HFFc6 (cell line): Measurements from ENCODE around the gene RNASE12. TPM values are rescaled to one million over a fixed set of nuclear protein-coding genes. Genes with fewer than 3 reads are reported as not detected.

Experiments used
- DNase-seq: peaks from one replicate; pipeline ENCODE4 v3.0.0-alpha.2; 2018
- H3K27ac Mint-ChIP-seq: 2 replicates; pipeline ENCODE4 v1.8.0; 2020; ENCODE audit warnings: mild to moderate bottlenecking, mixed read lengths
- H3K27me3 Mint-ChIP-seq: 2 replicates; pipeline ENCODE4 v1.8.0; 2021; ENCODE audit warnings: mild to moderate bottlenecking, moderate library complexity, mixed read lengths; ENCODE audit not compliant: insufficient read depth
- H3K36me3 Mint-ChIP-seq: 2 replicates; pipeline ENCODE4 v1.8.0; 2021; ENCODE audit warnings: low read depth, mixed read lengths
- H3K4me1 Mint-ChIP-seq: 2 replicates; pipeline ENCODE4 v1.8.0; 2020; ENCODE audit warnings: low read depth, mixed read lengths
- H3K4me3 Mint-ChIP-seq: 2 replicates; pipeline ENCODE4 v1.8.0; 2020; ENCODE audit warnings: mild to moderate bottlenecking, moderate library complexity, mixed read lengths
- H3K9me3 Mint-ChIP-seq: 2 replicates; pipeline ENCODE4 v1.8.0; 2020; ENCODE audit warnings: mild to moderate bottlenecking, mixed read lengths
- CTCF ChIP-seq: fragments of 200-600 bp; sonication (generic); IDR thresholded peaks from 2 replicates; pipeline ENCODE4 v1.5.0; 2021; ENCODE audit warnings: antibody characterized with exemption, mild to moderate bottlenecking
- total RNA-seq, 6 experiments: library from RNA; stranded (reverse); fragmentation: NEBNext Ultra II Directional; extraction: Animal tissue kit (Norgen Biotek cat#: 25700); gene quantifications; 2 replicates in 1 of 6; 3 replicates in 5 of 6; pipeline ENCODE4 v1.2.3, GENCODE V29; 2021

The RNASE12 gene
- total RNA-seq, 6 experiments from 2014 or later: not detected

- Mint-ChIP-seq H3K27me3 (peaks cover 9% of the 10 kb centered on the region), H3K4me1 (peaks cover 15% of the 10 kb centered on the region; the same call in 1 of the 2 replicates), H3K36me3 (no peaks in the 10 kb centered on the region), H3K9me3 (no peaks in the 10 kb centered on the region), H3K27ac (no peak overlapping the region), H3K4me3 (no peak overlapping the region)
- no peak for TF ChIP-seq CTCF
- no peak for DNase-seq
Observed at GRCh38 chr14:20617138-20618003, 26.2 kb upstream of the RNASE12 start.

GRCh38 chr14:20615996-20616395, 24.8 kb upstream of the RNASE12 start:
- Mint-ChIP-seq H3K4me3 (no peak overlapping the region; the same call in 1 of the 2 replicates), H3K4me1 (peaks cover 15% of the 10 kb centered on the region; the same call in 1 of the 2 replicates), H3K9me3 (no peaks in the 10 kb centered on the region), H3K27me3 (peaks cover 2% of the 10 kb centered on the region), H3K36me3 (no peaks in the 10 kb centered on the region), H3K27ac (no peak overlapping the region)
- TF ChIP-seq CTCF: no peak
- DNase-seq: no peak

- Mint-ChIP-seq H3K36me3 (no peaks in the 10 kb centered on the region), H3K27me3 (no peaks in the 10 kb centered on the region), H3K9me3 (no peaks in the 10 kb centered on the region), H3K27ac (no peak overlapping the region), H3K4me3 (no peak overlapping the region), H3K4me1 (peaks cover 15% of the 10 kb centered on the region; the same call in 1 of the 2 replicates)
- no peak for DNase-seq
- no peak for TF ChIP-seq CTCF
Observed at GRCh38 chr14:20614038-20614840, 23.1 kb upstream of the RNASE12 start.

GRCh38 chr14:20613094-20614037, 22.2 kb upstream of the RNASE12 start:
- H3K36me3 Mint-ChIP-seq: no peaks in the 10 kb centered on the region
- DNase-seq: peak; percentile 100
- no peak overlapping the region for H3K4me3 Mint-ChIP-seq
- no peaks in the 10 kb centered on the region for H3K9me3 Mint-ChIP-seq
- H3K27me3 Mint-ChIP-seq: no peaks in the 10 kb centered on the region
- peaks cover 15% of the 10 kb centered on the region; the same call in 1 of the 2 replicates for H3K4me1 Mint-ChIP-seq
- peak; percentile 87 for TF ChIP-seq CTCF
- no peak overlapping the region for H3K27ac Mint-ChIP-seq

- no peak overlapping the region for H3K27ac Mint-ChIP-seq
- no peaks in the 10 kb centered on the region for H3K9me3 Mint-ChIP-seq
- H3K36me3 Mint-ChIP-seq: no peaks in the 10 kb centered on the region
- no peak overlapping the region for H3K4me3 Mint-ChIP-seq
- no peak for DNase-seq
- H3K27me3 Mint-ChIP-seq: no peaks in the 10 kb centered on the region
- peaks cover 19% of the 10 kb centered on the region; the same call in 1 of the 2 replicates for H3K4me1 Mint-ChIP-seq
- TF ChIP-seq CTCF: no peak
Observed at GRCh38 chr14:20612403-20612802, 21.2 kb upstream of the RNASE12 start.
